Esophagus squamous epithelium (tissue), 5 donors: ENCODE measurements around the gene PTP4A1. TPM values are rescaled to one million over a fixed set of nuclear protein-coding genes. Genes with fewer than 3 reads are reported as not detected.

Source experiments
- DNase-seq: peaks from one replicate; lab custom pipeline; 2025; lab: John Stamatoyannopoulos, UW
- H3K27ac ChIP-seq, 4 donors: fragments of 200-600 bp; sonication (generic); one replicate each; pipeline ENCODE4 v1.5.1; 2016 to 2019; ENCODE audit warnings: mild to moderate bottlenecking in 1 of 4
- H3K27me3 ChIP-seq, 4 donors: fragments of 200-600 bp; sonication (generic); 1 replicate in 3 of 4; 2 replicates in 1 of 4; pipeline versions ENCODE4 v1.5.1 to v1.6.0; 2017 to 2021; ENCODE audit warnings: antibody characterized with exemption in 1 of 4
- H3K36me3 ChIP-seq, 3 donors: fragments of 200-600 bp; sonication (generic); one replicate each; pipeline ENCODE4 v1.5.1; 2016 to 2019
- H3K4me1 ChIP-seq, 3 donors: fragments of 200-600 bp; sonication (generic); one replicate each; pipeline ENCODE4 v1.5.1; 2017 to 2019
- H3K4me3 ChIP-seq, 4 donors: fragments of 200-600 bp; sonication (generic); 1 replicate in 3 of 4; 2 replicates in 1 of 4; pipeline ENCODE4 v1.5.1; 2016 to 2019; ENCODE audit warnings: mild to moderate bottlenecking in 2 of 4, moderate library complexity in 1 of 4
- H3K9me3 ChIP-seq, 3 donors: fragments of 200-600 bp; sonication (generic); one replicate each; pipeline ENCODE4 v1.5.1; 2016 to 2019
- POLR2A ChIP-seq, 4 donors: fragments of 450-650 bp; IDR thresholded peaks; one replicate each; pipeline ENCODE4 v1.6.1; 2017; ENCODE audit warnings: antibody characterized with exemption in 4 of 4, mild to moderate bottlenecking in 4 of 4, moderate library complexity in 3 of 4
- WGBS, 2 donors: methylation state at CpG; one replicate each; pipeline ENCODE4 v1.1.5; 2018; 5-methylcytosine and 5-hydroxymethylcytosine counted together
- intact Hi-C: fragments of 100-400 bp; cut with DNase I; formaldehyde crosslinking; loops from one replicate; pipeline ENCODE4 v1.15.0; 2022
- total RNA-seq, 4 donors: library from RNA; depleted of rRNA; stranded (reverse); fragments of >200 nt; gene quantifications; one replicate each; pipeline ENCODE4 v1.1.0, GENCODE V29; 2016
- TF ChIP-seq, protein P1 (sequence below), 6 experiments: fragments of 450-650 bp in 4 of 6; fragments of 200-600 bp in 2 of 6; sonication (generic) in 2 of 6; IDR thresholded peaks; one replicate each; pipeline ENCODE4 v1.5.1; 2016 to 2019; ENCODE audit warnings: antibody characterized with exemption in 6 of 6, mild to moderate bottlenecking in 4 of 6, moderate library complexity in 4 of 6
- donor health status: DM: yes; HTN: yes; CAD: no.

PTP4A1 gene
- total RNA-seq, 4 donors from 2014 or later = 30.9 to 73.7 (median 39.8) TPM

DNA sequence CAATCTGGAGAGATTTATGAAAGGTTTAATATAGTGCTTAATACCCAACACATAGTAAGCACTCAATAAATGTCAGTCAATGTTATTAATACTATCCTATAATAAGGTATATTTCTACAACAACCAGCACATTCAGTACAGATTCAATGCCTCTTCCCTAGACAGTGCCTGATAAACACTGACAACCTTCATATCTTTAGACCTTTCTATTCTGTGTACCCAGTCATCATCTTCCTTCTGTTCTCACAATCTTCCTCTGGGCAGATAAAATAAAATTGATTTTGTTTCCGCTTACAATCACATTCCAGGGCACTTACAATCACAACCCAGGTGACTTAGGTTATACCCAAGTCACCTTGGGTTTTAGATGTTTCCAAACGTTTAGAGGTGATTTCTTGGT is 11.0 kb upstream of the PTP4A1 start:
- Histone ChIP-seq H3K27ac (no peak overlapping the region), H3K27me3 (no peaks in the 10 kb centered on the region), H3K4me3 (no peak overlapping the region), H3K4me1 (no peaks in the 10 kb centered on the region), H3K9me3 (no peaks in the 10 kb centered on the region), H3K36me3 (no peaks in the 10 kb centered on the region)
- DNase-seq = no peak
- TF ChIP-seq, protein P1, sequence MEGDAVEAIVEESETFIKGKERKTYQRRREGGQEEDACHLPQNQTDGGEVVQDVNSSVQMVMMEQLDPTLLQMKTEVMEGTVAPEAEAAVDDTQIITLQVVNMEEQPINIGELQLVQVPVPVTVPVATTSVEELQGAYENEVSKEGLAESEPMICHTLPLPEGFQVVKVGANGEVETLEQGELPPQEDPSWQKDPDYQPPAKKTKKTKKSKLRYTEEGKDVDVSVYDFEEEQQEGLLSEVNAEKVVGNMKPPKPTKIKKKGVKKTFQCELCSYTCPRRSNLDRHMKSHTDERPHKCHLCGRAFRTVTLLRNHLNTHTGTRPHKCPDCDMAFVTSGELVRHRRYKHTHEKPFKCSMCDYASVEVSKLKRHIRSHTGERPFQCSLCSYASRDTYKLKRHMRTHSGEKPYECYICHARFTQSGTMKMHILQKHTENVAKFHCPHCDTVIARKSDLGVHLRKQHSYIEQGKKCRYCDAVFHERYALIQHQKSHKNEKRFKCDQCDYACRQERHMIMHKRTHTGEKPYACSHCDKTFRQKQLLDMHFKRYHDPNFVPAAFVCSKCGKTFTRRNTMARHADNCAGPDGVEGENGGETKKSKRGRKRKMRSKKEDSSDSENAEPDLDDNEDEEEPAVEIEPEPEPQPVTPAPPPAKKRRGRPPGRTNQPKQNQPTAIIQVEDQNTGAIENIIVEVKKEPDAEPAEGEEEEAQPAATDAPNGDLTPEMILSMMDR (IDR thresholded peaks at IDR 0.05) = no peak
- TF ChIP-seq POLR2A (IDR thresholded peaks at IDR 0.05) = no peak
- WGBS, 2 donors = 64 to 70% methylated on average over 2 of the region's 2 CpGs
- intact Hi-C loops = no loop called here

DNA sequence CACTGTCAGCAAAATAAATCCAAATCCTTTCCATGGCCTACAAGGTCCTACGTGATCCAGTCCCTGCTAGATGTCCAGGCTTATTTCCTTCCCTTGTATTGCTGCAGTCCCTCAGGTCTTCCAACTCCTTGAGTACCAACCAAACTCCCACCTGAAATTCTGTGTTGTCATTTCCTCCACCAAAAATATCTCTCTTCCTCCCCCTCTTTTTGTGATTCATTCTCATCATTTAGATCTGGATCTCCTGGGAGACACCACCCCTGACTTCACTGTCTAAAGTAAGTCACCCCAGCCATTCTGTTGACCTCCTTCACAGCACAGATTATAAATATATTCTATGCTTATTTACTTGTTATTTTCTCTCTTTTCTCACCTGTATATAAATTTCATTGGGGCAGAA is 9.0 kb upstream of the PTP4A1 start:
- no peaks in the 10 kb centered on the region for H3K9me3 ChIP-seq
- no peak overlapping the region for H3K4me3 ChIP-seq
- H3K27ac ChIP-seq = no peak overlapping the region
- no peak for DNase-seq
- 92 to 100% methylated on average over 1 of the region's 1 CpG for WGBS, 2 donors
- intact Hi-C loops = no loop called here
- no peaks in the 10 kb centered on the region for H3K36me3 ChIP-seq
- H3K27me3 ChIP-seq = no peaks in the 10 kb centered on the region
- TF ChIP-seq, protein P1 (IDR thresholded peaks at IDR 0.05) = no peak
- no peak for TF ChIP-seq POLR2A (IDR thresholded peaks at IDR 0.05)
- H3K4me1 ChIP-seq = no peaks in the 10 kb centered on the region

DNA sequence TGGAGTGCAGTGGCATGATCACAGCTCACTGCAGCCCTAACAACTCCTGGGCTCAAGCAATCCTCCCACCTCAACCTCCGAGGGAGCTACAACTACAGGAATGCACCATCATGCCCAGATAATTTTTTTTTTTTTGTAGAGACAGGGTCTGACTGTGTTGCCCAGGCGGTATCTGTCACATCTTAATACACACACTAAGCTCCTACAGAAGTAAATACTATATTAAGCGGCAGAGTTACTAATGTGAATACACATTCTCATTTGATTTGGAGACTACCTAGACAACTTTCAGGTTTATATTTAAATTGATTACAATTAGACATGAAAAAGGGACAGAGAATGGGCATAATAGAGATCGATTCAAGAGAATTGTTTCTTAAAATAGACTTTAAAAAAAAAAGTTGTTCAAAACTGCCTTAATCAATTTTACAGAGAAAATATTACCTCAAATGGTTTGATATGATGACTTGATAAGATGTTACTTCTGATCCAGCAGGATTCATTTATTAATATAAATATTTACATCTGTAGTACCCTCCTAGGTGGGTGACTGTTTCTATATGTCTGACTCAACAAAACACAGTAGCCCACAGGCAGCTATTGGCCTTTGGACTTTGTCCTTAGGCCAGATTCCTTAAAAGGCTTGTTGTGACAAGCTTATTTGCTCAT is 7.1 kb upstream of the PTP4A1 start:
- Histone ChIP-seq H3K9me3 (no peaks in the 10 kb centered on the region), H3K27ac (no peak overlapping the region), H3K36me3 (no peaks in the 10 kb centered on the region), H3K4me1 (peaks cover 0 to 3% (median 0%) of the 10 kb centered on the region in 3 donors), H3K4me3 (no peak overlapping the region), H3K27me3 (no peaks in the 10 kb centered on the region)
- 81 to 82% methylated on average over 4 of the region's 4 CpGs for WGBS, 2 donors
- TF ChIP-seq, protein P1 (IDR thresholded peaks at IDR 0.05) = no peak
- TF ChIP-seq POLR2A (IDR thresholded peaks at IDR 0.05) = no peak
- no peak for DNase-seq
- intact Hi-C loops = no loop called here

DNA sequence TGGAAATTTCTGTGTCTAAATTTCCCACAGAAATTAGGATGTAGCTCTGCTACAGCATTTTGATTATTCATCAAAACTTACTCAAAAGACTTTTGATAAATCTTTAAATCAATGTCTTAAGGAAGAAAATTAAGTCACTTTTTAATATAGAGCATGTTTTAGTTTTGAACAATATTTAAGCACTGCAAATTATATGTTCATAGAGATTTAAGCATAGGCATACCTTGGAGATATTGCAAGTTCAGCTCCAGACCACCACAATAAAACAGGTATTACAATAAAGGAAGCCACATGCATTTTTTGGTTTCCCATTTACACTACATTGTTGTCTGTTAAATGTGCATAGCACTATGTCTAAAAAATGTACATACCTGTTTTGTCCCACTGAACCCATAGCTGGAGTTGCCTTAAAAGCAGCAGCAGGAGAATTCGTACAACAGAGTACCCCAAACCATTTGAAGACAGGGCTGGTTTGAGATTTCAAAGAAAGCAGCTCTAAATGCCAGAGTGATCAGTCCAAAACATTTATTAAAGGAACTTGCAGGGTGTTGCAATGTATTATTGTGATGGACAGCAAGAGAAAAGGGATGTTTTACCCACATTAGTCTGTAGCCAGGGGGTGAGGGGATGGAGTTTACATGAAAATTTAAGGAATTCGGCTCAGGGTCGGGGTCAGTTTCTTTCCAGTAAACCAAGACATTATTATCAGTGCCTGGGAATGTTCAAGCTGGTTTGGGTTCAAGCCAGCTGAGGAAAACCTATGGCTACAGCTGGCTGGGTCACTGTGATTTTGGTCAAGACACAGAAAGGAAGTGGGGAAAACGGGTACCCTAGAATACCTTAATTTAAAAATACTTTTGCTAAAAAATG is 6.3 kb upstream of the PTP4A1 start:
- DNase-seq = no peak
- Histone ChIP-seq H3K9me3 (no peaks in the 10 kb centered on the region), H3K36me3 (no peaks in the 10 kb centered on the region), H3K27me3 (no peaks in the 10 kb centered on the region), H3K27ac (no peak overlapping the region), H3K4me1 (peaks cover 0 to 11% (median 0%) of the 10 kb centered on the region in 3 donors), H3K4me3 (no peak overlapping the region)
- intact Hi-C loops = no loop called here
- TF ChIP-seq, protein P1 (IDR thresholded peaks at IDR 0.05) = no peak
- TF ChIP-seq POLR2A (IDR thresholded peaks at IDR 0.05) = no peak
- WGBS, 2 donors = 56 to 69% methylated on average over 4 of the region's 4 CpGs

DNA sequence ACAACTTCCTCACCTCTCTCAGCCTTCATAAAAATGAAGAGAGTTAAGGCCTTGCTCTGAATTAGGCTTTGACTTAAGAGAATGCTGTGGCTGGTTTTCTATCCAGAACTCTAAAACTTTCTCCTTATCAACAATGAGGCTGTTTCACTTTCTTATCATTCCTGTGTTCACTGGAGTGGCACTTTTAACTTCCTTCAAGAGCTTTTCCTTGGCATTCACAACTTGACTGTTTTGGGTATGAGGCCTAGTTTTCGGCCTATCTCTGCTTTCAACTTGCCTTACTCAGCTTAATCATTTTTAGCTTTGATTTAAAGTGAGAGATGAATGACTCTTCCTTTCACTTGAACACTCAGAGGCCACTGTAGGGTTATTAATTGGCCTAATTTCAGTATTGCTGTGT is 4.3 kb upstream of the PTP4A1 start:
- 96 to 100% methylated on average over 1 of the region's 1 CpG for WGBS, 2 donors
- no peak overlapping the region for H3K27ac ChIP-seq
- intact Hi-C loops = no loop called here
- H3K4me1 ChIP-seq = peaks cover 0 to 23% (median 5%) of the 10 kb centered on the region in 3 donors
- no peaks in the 10 kb centered on the region for H3K27me3 ChIP-seq
- TF ChIP-seq, protein P1 (IDR thresholded peaks at IDR 0.05) = no peak
- no peak for TF ChIP-seq POLR2A (IDR thresholded peaks at IDR 0.05)
- H3K4me3 ChIP-seq = no peak overlapping the region
- no peaks in the 10 kb centered on the region for H3K36me3 ChIP-seq
- no peaks in the 10 kb centered on the region for H3K9me3 ChIP-seq
- no peak for DNase-seq
